Right ventricle myocardium inferior (tissue), 1 donor: ENCODE results near the gene FGF23. TPM values are rescaled to one million over a fixed set of nuclear protein-coding genes. Genes with fewer than 3 reads are reported as not detected.

Experiments
- ATAC-seq: fragments of 200-7000 bp; cut with Tn5 transposase; one replicate; pipeline ENCODE4 v1.9.1; 2020; ENCODE audit warnings: mild to moderate bottlenecking, moderate library complexity
- DNase-seq: peaks from one replicate; pipeline ENCODE4 v3.0.0; 2021; ENCODE audit errors: missing footprints
- intact Hi-C: fragments of 100-400 bp; cut with DNase I; formaldehyde crosslinking; loops from one replicate; pipeline ENCODE4 v1.11.0; 2022
- total RNA-seq: library from RNA; stranded (reverse); fragmentation: NEBNext Ultra II Directional; extraction: Animal tissue kit (Norgen Biotek cat#: 25700); gene quantifications from one replicate; pipeline ENCODE4 v1.2.1, GENCODE V29; 2021
- donor health status: DM: no; HTN: yes; CAD: no; lungs with severe emphysema.

FGF23 gene
- total RNA-seq, 1 donor from 2014 or later = not detected

DNA sequence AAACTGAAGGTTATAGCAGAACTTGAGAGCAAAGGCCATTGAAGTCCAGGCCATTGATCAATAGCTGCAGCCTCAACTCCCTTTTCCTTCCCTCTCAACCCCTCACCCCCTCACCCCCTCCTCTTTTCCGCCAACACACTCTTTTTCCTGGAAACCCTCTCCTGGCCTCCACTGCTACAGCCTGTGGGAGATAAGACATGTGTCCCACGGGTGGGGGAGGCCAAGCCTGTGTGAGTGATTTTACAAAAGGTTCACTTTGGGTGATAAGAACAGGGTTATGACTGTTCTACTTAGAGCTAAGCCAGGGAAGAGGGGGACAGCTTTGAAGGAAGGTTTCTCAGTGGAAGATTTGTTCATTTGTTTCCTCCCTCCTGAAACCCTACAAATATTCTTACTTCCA, 9.2 kb upstream of the FGF23 start:
- no peak for ATAC-seq
- intact Hi-C loops = no loop called here
- no peak for DNase-seq

- no peak for ATAC-seq
- intact Hi-C loops = no loop called here
These were observed 8.5 kb upstream of the FGF23 start for GRCh38 chr12:4388032-4388431.

DNA sequence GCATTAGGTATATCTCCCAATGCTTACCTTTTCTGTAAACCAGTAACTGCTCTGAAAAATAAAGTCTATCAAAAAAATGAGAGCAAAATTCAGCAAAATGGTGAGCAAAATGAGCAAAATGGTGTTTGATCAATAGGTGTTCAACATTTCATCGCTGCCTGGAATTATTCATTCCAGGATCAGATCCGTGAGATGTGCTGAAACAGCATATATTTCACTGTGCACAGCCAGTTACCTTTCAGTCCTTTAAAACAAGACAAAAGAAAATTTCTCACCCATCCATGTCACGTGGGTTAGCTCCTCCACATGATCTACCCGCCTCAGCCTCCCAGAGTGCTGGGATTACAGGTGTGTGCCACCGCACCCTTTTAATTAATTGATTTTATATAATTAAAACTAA, 8.1 kb upstream of the FGF23 start:
- no peak for DNase-seq
- intact Hi-C loops = no loop called here
- no peak for ATAC-seq

More at GRCh38 chr12:4388032-4388431, 8.5 kb upstream of the FGF23 start:
- DNase-seq = no peak

DNA sequence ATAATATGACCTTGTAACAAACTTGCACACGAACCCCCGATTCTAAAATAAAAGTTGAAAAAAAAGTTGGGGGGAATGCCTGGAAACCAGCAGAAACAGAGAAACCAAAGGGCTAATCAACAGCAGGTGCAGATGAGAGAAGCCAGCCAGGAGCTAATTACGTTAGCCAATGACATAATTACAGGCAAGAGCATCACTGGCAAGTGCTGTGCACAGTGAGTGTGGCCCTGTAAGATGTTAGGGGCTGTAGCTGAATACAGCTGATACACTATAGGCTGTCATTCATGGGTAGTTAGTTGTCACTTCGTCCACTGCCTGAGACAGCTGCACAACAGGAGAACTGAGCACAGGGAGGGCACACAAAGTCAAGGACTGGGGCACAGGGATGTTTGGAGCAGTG, 7.3 kb upstream of the FGF23 start:
- ATAC-seq (no peak), DNase-seq (no peak)
- intact Hi-C loops = no loop called here

DNA sequence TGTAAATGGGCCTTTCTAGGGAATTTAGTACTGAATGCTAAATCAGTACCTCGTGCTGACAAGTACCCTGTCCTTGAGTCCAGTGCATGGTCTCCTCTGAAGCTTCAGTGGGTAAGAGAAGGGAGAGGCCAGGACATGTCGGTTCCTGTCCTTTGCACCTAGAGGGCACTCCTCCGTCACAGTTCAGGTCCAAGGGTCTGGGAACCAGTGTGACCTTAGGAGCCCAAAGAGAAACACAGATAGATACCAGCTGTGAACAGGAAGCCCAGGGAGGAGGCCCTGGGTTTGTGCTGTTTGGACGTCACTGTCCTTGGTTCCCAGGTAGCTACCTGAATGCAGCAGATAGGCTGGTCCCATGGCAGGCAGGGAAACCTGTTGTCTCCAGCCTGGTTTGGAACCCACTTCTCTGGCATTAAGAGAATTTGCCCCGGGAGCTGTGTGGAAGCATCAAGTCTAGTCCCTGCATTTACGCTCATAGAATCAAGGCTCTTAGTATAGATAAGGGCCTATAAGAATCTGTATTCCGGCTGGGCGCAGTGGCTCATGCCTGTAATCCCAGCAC, 3.9 kb upstream of the FGF23 start:
- intact Hi-C loops = no loop called here
- ATAC-seq (no peak), DNase-seq (no peak)

- DNase-seq (no peak), ATAC-seq (no peak)
- intact Hi-C loops = no loop called here
These were observed 820 bp upstream of the FGF23 start for GRCh38 chr12:4380332-4380731.

DNA sequence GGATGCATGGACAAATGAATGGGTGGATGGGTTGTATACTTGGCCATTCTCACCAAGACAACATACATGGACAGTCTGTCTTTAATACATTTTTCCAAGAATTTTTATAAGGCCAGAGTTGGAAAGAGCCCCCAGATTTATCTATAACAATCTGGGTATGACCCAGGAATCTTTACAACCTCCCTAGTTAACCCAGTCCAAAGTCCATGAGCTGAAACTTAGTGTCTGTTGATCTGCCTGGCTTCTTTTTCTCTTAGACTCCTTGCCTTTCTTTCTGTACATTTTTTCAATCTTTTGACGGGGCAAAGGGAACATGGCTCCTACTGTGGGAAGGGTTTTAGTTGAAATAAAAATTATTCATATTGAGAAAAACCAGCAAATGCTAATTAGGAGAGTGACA, 740 bp downstream of the FGF23 start:
- DNase-seq (no peak), ATAC-seq (no peak)
- intact Hi-C loops = no loop called here

- DNase-seq = no peak
- intact Hi-C loops = no loop called here
- no peak for ATAC-seq
These were observed 4.1 kb downstream of the FGF23 start for GRCh38 chr12:4375449-4375848.

GRCh38 chr12:4372653-4373052, 6.9 kb downstream of the FGF23 start:
- intact Hi-C loops = no loop called here

DNA sequence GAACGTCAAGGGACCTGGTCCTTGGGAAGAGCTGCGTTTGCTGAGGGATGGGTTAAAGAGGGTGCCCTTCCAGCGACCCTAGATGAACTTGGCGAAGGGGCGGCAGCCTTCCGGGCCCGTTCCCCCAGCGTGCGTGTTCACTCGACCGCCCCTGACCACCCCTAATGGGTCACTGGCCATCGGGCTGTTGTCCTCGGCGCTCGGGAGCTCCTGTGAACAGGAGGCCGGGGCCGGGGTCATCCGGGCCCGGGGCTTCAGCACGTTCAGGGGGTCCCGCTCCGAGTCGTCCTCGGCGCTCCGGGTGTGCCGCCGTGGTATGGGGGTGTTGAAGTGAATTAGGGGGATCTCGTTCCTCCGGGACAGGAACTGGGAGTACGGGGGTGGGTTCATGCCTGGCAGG, 9.2 kb downstream of the FGF23 start:
- DNase-seq (no peak), ATAC-seq (no peak)
- intact Hi-C loops = no loop called here

More at GRCh38 chr12:4372653-4373052, 6.9 kb downstream of the FGF23 start:
- DNase-seq = no peak
- no peak for ATAC-seq

DNA sequence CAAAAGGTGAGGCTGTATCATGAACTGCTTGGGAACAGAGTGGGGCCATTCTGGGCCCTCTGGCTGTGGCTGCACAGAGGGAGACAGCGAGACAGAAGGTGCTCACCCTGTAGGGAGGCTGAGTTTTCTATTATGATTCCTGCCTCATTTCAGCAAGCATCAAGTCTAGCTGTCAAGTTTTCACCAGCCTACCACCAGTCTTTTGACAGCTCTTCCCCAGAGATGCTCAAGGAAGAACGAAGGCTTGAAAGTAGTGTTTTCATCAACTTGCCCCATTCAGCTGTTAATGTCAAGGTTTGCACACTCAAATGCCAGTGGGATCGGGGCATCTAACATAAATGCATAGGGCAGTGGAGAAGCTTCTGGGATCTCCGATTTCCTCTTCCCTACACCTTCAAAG, 10.0 kb downstream of the FGF23 start:
- ATAC-seq = no peak
- no peak for DNase-seq
- intact Hi-C loops = no loop called here

- no peak for ATAC-seq
- DNase-seq = no peak
- intact Hi-C loops = no loop called here
These were observed 13.4 kb downstream of the FGF23 start for GRCh38 chr12:4366090-4366489.

- intact Hi-C loops = no loop called here
- no peak for ATAC-seq
- no peak for DNase-seq
These were observed 23.5 kb downstream of the FGF23 start for GRCh38 chr12:4356041-4356327.

DNA sequence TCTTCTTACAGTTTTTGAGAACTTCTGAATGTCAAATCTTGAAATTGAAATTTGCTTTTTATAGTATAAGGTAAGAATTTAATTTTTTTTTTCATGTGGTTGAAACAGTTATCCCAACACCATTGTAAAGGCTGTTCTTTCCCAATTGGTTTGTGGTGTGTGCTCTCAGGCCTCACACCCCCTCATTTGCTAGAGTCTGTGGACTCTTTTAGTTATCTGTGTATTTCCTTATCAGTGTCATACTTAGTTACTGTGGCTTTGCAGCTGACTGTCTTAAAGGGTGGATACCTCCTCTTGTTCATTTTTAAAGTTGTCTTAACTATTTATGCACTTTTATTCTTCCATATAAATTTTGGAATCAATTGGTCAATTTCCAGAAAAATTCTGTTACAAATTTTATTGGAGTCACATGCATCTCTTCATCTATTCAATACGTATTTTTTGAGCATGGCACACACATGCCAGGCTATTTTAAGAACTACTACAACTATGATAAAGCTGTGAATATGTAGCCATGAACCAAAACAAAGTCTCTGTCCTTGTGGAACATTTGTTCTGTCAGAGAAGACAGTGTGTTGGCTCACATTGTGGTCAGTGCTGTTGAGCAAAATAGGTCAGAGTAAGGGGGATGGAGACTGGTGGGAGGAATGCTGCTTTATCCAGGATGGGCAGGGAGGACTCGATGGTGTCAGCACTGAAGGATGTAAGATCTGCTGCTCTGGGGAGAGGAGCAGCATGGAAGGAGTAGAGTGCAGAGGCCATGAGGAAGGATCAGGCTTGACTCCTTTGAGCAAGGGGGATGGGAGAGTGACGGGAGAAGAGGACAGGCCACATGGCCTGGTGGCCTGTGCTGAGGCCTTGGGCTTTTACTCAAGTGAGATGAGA, 24.1 kb downstream of the FGF23 start:
- ATAC-seq = peak; percentile 80
- intact Hi-C loops = no loop called here
- DNase-seq = no peak

DNA sequence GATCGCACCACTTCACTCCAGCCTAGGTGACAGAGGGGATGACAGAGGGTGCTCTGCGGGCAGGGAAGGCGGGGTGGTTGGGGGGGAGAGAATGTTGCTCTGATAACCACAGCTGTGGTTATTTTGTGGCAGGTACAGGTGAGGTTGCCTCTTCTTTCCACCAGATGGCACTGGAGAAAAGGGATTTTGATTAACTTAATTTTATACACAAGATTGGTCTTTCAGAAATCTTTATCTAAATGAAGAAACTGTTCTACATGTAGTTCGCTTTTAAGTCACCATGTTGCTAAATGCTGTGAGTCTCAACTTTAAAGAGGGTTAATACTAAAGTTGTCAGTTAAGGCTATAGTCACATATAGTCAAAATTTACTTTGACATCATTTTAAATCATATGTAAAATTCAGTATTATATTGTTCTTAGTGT, 25.7 kb downstream of the FGF23 start:
- intact Hi-C loops = loop anchor here (5.0 kb wide), 1 partner anchor 174 kb away; no protein-coding TSS in a partner anchor
- ATAC-seq = no peak
- no peak for DNase-seq

DNA sequence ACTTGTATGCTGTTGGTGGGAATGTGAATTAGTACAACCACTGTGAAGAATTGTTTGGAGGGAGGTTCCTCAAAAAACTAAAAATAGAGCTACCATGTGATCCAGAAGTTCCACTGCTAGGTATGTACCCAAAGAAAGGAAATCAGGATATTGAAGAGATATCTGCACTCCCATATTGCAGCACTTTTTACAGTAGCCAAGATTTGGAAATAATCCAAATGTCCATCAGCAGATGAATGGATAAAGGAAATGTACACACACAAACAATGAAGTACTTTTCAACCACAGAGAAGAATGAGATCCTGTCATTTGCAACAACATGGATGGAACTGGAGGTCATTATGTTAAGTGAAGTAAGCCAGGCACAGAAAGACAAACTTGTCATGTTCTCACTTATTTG, 32.6 kb downstream of the FGF23 start:
- ATAC-seq = no peak
- no peak for DNase-seq
- intact Hi-C loops = no loop called here

- no peak for DNase-seq
- ATAC-seq = no peak
- intact Hi-C loops = no loop called here
These were observed 47.7 kb downstream of the FGF23 start for GRCh38 chr12:4331842-4332241.

DNA sequence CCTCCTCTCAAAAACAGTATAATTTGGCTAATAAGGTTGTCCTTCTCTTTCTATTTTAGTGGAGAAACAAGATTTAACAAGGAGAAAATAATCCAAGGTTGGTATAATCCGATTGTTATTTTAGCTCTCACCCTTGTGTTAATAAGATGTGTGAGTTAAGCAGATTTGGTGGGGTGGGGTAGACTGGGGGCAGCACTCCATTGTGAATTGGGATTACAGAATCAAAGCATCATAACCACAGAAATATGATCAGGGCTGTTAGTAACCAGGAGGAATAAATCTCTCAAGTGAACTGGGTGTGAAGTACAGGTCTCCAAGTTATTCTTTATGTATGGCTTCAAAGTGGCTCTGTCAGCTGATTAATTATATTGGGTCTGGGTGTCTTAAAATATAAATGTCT, 48.3 kb downstream of the FGF23 start:
- no peak for DNase-seq
- no peak for ATAC-seq
- intact Hi-C loops = no loop called here

- no peak for DNase-seq
- ATAC-seq = no peak
- intact Hi-C loops = no loop called here
These were observed 49.3 kb downstream of the FGF23 start for GRCh38 chr12:4330203-4330602.

DNA sequence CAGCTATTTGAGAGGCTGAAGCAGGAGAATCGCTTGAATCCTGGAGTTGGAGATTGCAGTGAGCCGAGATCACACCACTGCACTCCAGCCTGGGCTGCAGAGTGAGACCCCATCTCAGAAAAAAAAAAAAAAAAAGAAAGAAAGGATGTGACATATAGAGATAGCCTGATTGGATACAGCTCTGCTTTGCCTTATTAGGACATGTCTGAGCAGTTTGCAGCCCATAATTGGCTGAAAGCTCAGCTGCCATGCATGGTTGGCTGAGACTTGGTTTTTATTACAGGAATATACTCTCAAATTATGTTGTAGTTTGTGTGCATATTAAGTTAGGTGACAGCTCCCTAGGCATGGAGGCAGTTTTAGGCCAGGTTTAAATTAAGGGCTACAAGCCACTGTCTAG, 52.2 kb downstream of the FGF23 start:
- DNase-seq (no peak), ATAC-seq (no peak)
- intact Hi-C loops = loop anchor here (10.0 kb wide), 1 partner anchor 198 kb away; no protein-coding TSS in a partner anchor

DNA sequence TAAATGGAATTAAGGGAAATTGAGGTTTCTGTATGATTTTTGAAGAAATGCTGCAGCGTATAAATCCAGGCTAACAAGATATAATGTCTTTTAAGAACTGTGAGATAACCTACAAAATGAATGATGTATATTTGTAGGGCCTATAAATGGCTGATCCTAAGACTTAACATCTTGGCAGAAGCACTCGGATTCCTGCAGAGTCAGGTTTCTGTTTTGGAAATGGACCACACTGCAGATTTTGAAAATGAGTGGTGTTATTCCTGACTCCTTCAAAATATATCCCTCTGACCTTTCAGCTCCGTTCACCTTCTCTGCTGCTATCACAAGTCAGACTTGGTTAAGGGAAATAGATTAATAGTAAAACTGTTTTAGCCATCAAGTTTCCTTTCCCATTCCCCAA, 53.5 kb downstream of the FGF23 start:
- intact Hi-C loops = loop anchor here (10.0 kb wide), 1 partner anchor 199 kb away; no protein-coding TSS in a partner anchor
- DNase-seq (no peak), ATAC-seq (no peak)
